NT2/D1 (cell line): ENCODE measurements around the gene RYR2.

Experiments
- DNase-seq: peaks from one replicate; pipeline ENCODE4 v3.0.0-alpha.2; 2011; ENCODE audit warnings: low read depth, low spot score
- H3K27me3 ChIP-seq: 2 replicates; pipeline ENCODE4 v1.6.0; 2011; ENCODE audit warnings: mild to moderate bottlenecking; ENCODE audit not compliant: insufficient read length, insufficient read depth
- H3K36me3 ChIP-seq: 2 replicates; pipeline ENCODE4 v1.6.1; 2011; ENCODE audit warnings: mild to moderate bottlenecking, low read length, mixed read lengths; ENCODE audit not compliant: insufficient read depth, insufficient read length
- H3K4me1 ChIP-seq: 2 replicates; pipeline ENCODE4 v1.5.1; 2011; ENCODE audit not compliant: insufficient read depth, insufficient read length
- H3K4me3 ChIP-seq: 2 replicates; pipeline ENCODE4 v1.5.1; 2011; ENCODE audit warnings: low read depth; ENCODE audit not compliant: insufficient read length
- H3K9ac ChIP-seq: 2 replicates; pipeline ENCODE4 v1.6.0; 2011; ENCODE audit warnings: low read depth; ENCODE audit not compliant: insufficient read length
- H3K9me3 ChIP-seq: 2 replicates; pipeline ENCODE4 v1.5.1; 2011; ENCODE audit warnings: mild to moderate bottlenecking, low read length; ENCODE audit not compliant: insufficient read depth
- SUZ12 ChIP-seq: IDR thresholded peaks from 2 replicates; pipeline ENCODE4 v1.6.1; 2011; ENCODE audit not compliant: insufficient read length, insufficient read depth; ENCODE audit errors: extremely low read depth
- YY1 ChIP-seq: IDR thresholded peaks from 2 replicates; pipeline ENCODE4 v1.6.1; 2011; ENCODE audit not compliant: insufficient read length, insufficient read depth
- ZNF274 ChIP-seq: IDR thresholded peaks from 2 replicates; pipeline ENCODE4 v1.6.1; 2011; ENCODE audit warnings: mild to moderate bottlenecking, low read depth, low read length

The RYR2 gene

DNA sequence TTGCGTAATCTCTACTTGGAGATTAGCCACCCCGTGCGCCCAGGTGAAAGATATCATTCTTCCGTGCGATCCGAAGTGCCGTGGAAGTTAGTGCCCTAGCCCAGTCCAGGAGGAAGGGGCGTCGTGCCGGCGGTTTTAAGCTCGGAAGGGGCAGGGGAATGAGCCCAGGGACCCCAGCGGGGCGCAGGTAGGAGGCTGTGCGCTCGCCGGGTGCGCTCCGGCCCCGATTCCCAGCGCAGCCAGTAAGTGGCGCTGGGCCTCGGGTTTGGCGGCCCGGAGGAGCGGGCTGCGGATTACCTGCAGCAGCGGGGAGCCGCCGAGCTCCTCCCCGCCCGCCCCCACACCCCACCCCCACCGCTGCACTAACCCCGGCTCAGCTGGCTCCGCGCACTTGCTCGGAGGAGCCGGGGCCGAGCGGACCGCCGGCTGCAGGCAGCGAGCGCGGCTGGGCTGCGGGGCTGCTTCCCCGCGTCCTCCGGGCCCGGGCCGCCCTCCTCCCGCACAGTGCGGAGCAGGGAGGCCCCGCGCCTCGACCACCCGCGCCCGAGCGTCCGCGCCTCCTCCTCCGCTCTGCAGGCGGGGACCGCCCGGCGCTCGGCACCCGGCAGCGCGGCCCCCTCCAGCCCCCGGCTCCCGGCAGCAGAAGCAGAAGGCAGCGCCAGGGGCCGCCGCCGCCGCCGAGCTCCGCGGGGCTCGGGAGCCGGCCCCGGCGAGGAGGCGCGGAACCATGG lies at the start of gene RYR2:
RYR2 (plus strand) TSS at position 390 of the 731 bp plus-strand sequence; CDS start at position 728, 338 bp downstream.
- H3K4me3 ChIP-seq = peak within 1 kb of the TSS; percentile 81
- TF ChIP-seq SUZ12 (no peak), ZNF274 (no peak), YY1 (no peak)
- peaks cover 41% of the 10 kb centered on the region for H3K27me3 ChIP-seq
- no peaks in the 10 kb centered on the region for H3K36me3 ChIP-seq
- H3K9me3 ChIP-seq = no peaks in the 10 kb centered on the region
- DNase-seq = peak; percentile 86
- peak within 1 kb of the TSS; percentile 83 for H3K9ac ChIP-seq
- H3K4me1 ChIP-seq = peaks cover 10% of the 10 kb centered on the region

DNA sequence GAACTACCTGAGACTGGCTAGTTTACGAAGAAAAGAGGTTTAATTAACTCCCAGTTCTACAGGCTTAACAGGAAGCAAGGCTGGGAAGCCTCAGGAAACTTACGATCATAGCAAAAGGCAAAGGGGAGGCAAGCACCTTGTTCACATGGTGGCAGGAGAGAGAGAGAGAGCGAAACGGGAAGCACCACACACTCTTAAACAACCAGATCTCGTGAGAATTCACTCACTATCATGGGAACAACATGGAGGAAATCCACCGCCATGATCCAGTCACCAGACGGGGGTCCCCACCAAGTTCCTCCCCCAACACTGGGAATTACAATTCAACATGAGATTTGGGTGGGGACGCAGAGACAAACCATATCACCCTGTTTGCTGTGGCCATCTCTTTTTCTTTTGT lies 49.5 kb upstream of the RYR2 start:
- no peak for DNase-seq
- TF ChIP-seq SUZ12 (no peak), YY1 (no peak)
- no peaks in the 10 kb centered on the region for H3K27me3 ChIP-seq

GRCh38 chr1:236994450-236994849 lies 47.5 kb upstream of the RYR2 start:
- Histone ChIP-seq H3K9me3 (peaks cover 10% of the 10 kb centered on the region; the same call in 1 of the 2 replicates), H3K27me3 (no peaks in the 10 kb centered on the region), H3K4me3 (no peak overlapping the region), H3K4me1 (peaks cover 4% of the 10 kb centered on the region), H3K9ac (no peak overlapping the region), H3K36me3 (no peaks in the 10 kb centered on the region)
- no peak for DNase-seq
- no peak for TF ChIP-seq SUZ12
- no peak for TF ChIP-seq YY1
- no peak for TF ChIP-seq ZNF274

More for the DNA sequence above, 49.5 kb upstream of the RYR2 start:
- H3K9me3 ChIP-seq = peaks cover 14% of the 10 kb centered on the region; the same call in 1 of the 2 replicates
- H3K9ac ChIP-seq = no peak overlapping the region
- no peak overlapping the region for H3K4me3 ChIP-seq
- peaks cover 3% of the 10 kb centered on the region for H3K4me1 ChIP-seq
- H3K36me3 ChIP-seq = no peaks in the 10 kb centered on the region

- no peaks in the 10 kb centered on the region for H3K27me3 ChIP-seq
- H3K4me1 ChIP-seq = peaks cover 4% of the 10 kb centered on the region
- no peak for DNase-seq
- H3K9me3 ChIP-seq = no peaks in the 10 kb centered on the region
- no peak overlapping the region for H3K4me3 ChIP-seq
- no peak for TF ChIP-seq YY1
- no peak for TF ChIP-seq ZNF274
- TF ChIP-seq SUZ12 = no peak
- H3K9ac ChIP-seq = no peak overlapping the region
- no peaks in the 10 kb centered on the region for H3K36me3 ChIP-seq
Measured at GRCh38 chr1:236997361-236997760, 44.6 kb upstream of the RYR2 start.

DNA sequence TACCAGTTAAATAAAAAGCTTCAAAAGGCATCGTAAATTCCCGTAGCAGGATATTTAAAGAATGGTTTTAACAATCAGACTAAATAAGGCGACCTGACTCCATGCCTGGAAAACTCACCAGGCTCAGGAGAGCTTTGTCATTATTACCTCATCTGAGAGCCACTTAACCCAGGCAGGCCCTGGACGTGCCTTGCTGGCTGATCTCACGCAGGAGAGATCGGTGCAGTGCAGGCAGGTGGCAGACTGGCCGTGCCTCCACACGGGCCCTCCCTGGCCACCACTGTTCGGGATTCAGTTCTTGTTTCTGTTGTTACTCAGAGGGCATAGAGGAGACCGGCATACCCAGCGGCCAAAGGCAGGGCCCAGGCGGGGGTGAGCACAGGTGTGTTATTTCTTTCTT lies 44.1 kb upstream of the RYR2 start:
- DNase-seq = no peak
- no peak for TF ChIP-seq YY1
- TF ChIP-seq SUZ12 = no peak
- no peak for TF ChIP-seq ZNF274
- peaks cover 4% of the 10 kb centered on the region for H3K4me1 ChIP-seq
- H3K4me3 ChIP-seq = no peak overlapping the region
- H3K27me3 ChIP-seq = no peaks in the 10 kb centered on the region
- H3K9ac ChIP-seq = no peak overlapping the region
- no peaks in the 10 kb centered on the region for H3K9me3 ChIP-seq
- H3K36me3 ChIP-seq = no peaks in the 10 kb centered on the region

- Histone ChIP-seq H3K36me3 (no peaks in the 10 kb centered on the region), H3K9me3 (no peaks in the 10 kb centered on the region), H3K4me3 (no peak overlapping the region), H3K4me1 (peaks cover 4% of the 10 kb centered on the region), H3K27me3 (no peaks in the 10 kb centered on the region), H3K9ac (no peak overlapping the region)
- TF ChIP-seq ZNF274 (no peak), SUZ12 (no peak)
- DNase-seq = no peak
Measured at GRCh38 chr1:236998546-236998945, 43.4 kb upstream of the RYR2 start.

GRCh38 chr1:237000191-237000590 lies 41.8 kb upstream of the RYR2 start:
- DNase-seq = no peak
- TF ChIP-seq YY1 = no peak
- TF ChIP-seq SUZ12 = no peak
- TF ChIP-seq ZNF274 = no peak
- peaks cover 4% of the 10 kb centered on the region for H3K4me1 ChIP-seq
- H3K36me3 ChIP-seq = no peaks in the 10 kb centered on the region
- H3K9me3 ChIP-seq = no peaks in the 10 kb centered on the region
- H3K27me3 ChIP-seq = no peaks in the 10 kb centered on the region
- no peak overlapping the region for H3K9ac ChIP-seq
- H3K4me3 ChIP-seq = no peak overlapping the region
